HCT116 (cell line): ENCODE measurements around the gene TP53AIP1. TPM values are rescaled to one million over a fixed set of nuclear protein-coding genes. Genes with fewer than 3 reads are reported as not detected.

Experiments
- ATAC-seq: fragments of 200-7000 bp; cut with Tn5 transposase; 2 replicates; pipeline ENCODE4 v1.9.1; 2020; ENCODE audit warnings: mild to moderate bottlenecking, moderate library complexity
- BruUV-seq: library from RNA; stranded (reverse); fragments of 400-500 nt; replicated peaks from 2 replicates; lab custom pipeline; 2021; lab: Mats Ljungman, UMichigan
- CTCF ChIA-PET: fragments of 300-600 bp; sonication (Branson Sonifier 250); formaldehyde crosslinking; loops from one replicate; lab custom pipeline; 2021; ENCODE audit warnings: antibody characterized with exemption; lab: Charles Lee
- POLR2A ChIA-PET: fragments of 300-600, 350-600 bp; sonication (Branson Sonifier 250); formaldehyde crosslinking; loops from one replicate; lab custom pipeline; 2021; ENCODE audit warnings: antibody characterized with exemption; lab: Charles Lee
- RAD21 ChIA-PET, 2 experiments: fragments of 300-600 bp; sonication (Branson Sonifier 250); formaldehyde crosslinking; loops; one replicate each; lab custom pipeline; 2023; ENCODE audit warnings: low total read pairs in 2 of 2; ENCODE audit not compliant: uncharacterized antibody in 2 of 2, unreplicated experiment in 2 of 2, low non-redundant PET in 1 of 2; lab: Charles Lee
- DNase-seq: peaks from one replicate; pipeline ENCODE4 v3.0.0-alpha.2; 2010; ENCODE audit warnings: low read depth, low spot score
- H2AFZ ChIP-seq: fragments of 200-600 bp; shearing (Covaris generic), sonication (generic); 2 replicates; pipeline ENCODE4 v1.6.1; 2017; ENCODE audit warnings: low read depth, mixed run types, mixed read lengths, antibody characterized with exemption, low read length; ENCODE audit not compliant: poor library complexity, severe bottlenecking
- H3K27ac ChIP-seq: 2 replicates; pipeline ENCODE4 v1.5.1; 2012; ENCODE audit warnings: low read depth, low read length
- H3K27me3 ChIP-seq: fragments of 200-600 bp; sonication (generic); 2 replicates; pipeline ENCODE4 v1.6.1; 2016; ENCODE audit warnings: mixed run types, low read length, mixed read lengths; ENCODE audit not compliant: insufficient read depth
- H3K36me3 ChIP-seq, 2 experiments: fragments of 200-500 bp in 1 of 2; fragments of 200-600 bp in 1 of 2; sonication (Bioruptor generic) in 1 of 2; sonication (generic) in 1 of 2; 2 replicates each; pipeline versions ENCODE4 v1.5.1 to v1.6.1; 2014 to 2016; ENCODE audit warnings: low read length in 2 of 2, inconsistent platforms in 1 of 2, mixed read lengths in 1 of 2, mixed run types in 1 of 2; ENCODE audit not compliant: insufficient read depth in 2 of 2, control insufficient read depth in 1 of 2
- H3K4me1 ChIP-seq, 2 experiments: fragments of 200-600 bp in 1 of 2; sonication (generic) in 1 of 2; 2 replicates each; pipeline versions ENCODE4 v1.5.1 to v1.6.1; 2012 to 2017; ENCODE audit warnings: low read length in 2 of 2, inconsistent platforms in 1 of 2, mild to moderate bottlenecking in 1 of 2, mixed read lengths in 1 of 2, mixed run types in 1 of 2, moderate library complexity in 1 of 2; ENCODE audit not compliant: insufficient read depth in 2 of 2, control insufficient read depth in 1 of 2
- H3K4me2 ChIP-seq: fragments of 200-600 bp; sonication (generic); 2 replicates; pipeline ENCODE4 v1.6.1; 2017; ENCODE audit warnings: mixed run types, low read length, mixed read lengths
- H3K4me3 ChIP-seq, 2 experiments: fragments of 200-600 bp in 1 of 2; sonication (generic) in 1 of 2; replicated peaks in 1 of 2; 2 replicates each; pipeline ENCODE4 v1.5.1; 2011 to 2016; ENCODE audit warnings: low read length in 2 of 2, control low read depth in 1 of 2, low read depth in 1 of 2, mild to moderate bottlenecking in 1 of 2, mixed read lengths in 1 of 2, mixed run types in 1 of 2
- H3K79me2 ChIP-seq: fragments of 200-600 bp; sonication (generic); 2 replicates; pipeline ENCODE4 v1.6.1; 2017; ENCODE audit warnings: mild to moderate bottlenecking, mixed run types, low read length, moderate library complexity, mixed read lengths; ENCODE audit not compliant: insufficient read depth
- H3K9ac ChIP-seq: fragments of 200-600 bp; sonication (generic); 2 replicates; pipeline ENCODE4 v1.6.1; 2016; ENCODE audit warnings: low read length, mixed read lengths
- H3K9me2 ChIP-seq: fragments of 200-600 bp; sonication (generic), shearing (Covaris generic); 2 replicates; pipeline ENCODE4 v1.6.1; 2017; ENCODE audit warnings: mixed run types, mild to moderate bottlenecking, moderate library complexity; ENCODE audit not compliant: insufficient read depth
- H3K9me3 ChIP-seq, 2 experiments: fragments of 200-500 bp in 1 of 2; fragments of 200-600 bp in 1 of 2; sonication (Bioruptor generic) in 1 of 2; sonication (generic) in 1 of 2; 2 replicates each; pipeline ENCODE4 v1.6.1; 2014 to 2017; ENCODE audit warnings: low read length in 2 of 2, mixed read lengths in 2 of 2, inconsistent platforms in 1 of 2, low read depth in 1 of 2, mild to moderate bottlenecking in 1 of 2, mixed run types in 1 of 2, moderate library complexity in 1 of 2; ENCODE audit not compliant: control insufficient read depth in 1 of 2, insufficient read depth in 1 of 2
- H4K20me1 ChIP-seq: fragments of 200-600 bp; sonication (generic), shearing (Covaris generic); 2 replicates; pipeline ENCODE4 v1.6.1; 2017; ENCODE audit warnings: mixed run types, mild to moderate bottlenecking, moderate library complexity; ENCODE audit not compliant: insufficient read depth
- ATF3 ChIP-seq: IDR thresholded peaks from 2 replicates; pipeline ENCODE4 v1.6.1; 2012
- CEBPB ChIP-seq: IDR thresholded peaks from 2 replicates; pipeline ENCODE4 v1.6.1; 2012; ENCODE audit warnings: low read depth
- EGR1 ChIP-seq: IDR thresholded peaks from 2 replicates; pipeline ENCODE4 v1.6.1; 2012; ENCODE audit warnings: low read depth
- ELF1 ChIP-seq: IDR thresholded peaks from 2 replicates; pipeline ENCODE4 v1.6.1; 2012; ENCODE audit warnings: low read depth, borderline replicate concordance
- EZH2 ChIP-seq: fragments of 200-600 bp; sonication (generic); IDR thresholded peaks from 2 replicates; pipeline ENCODE4 v1.6.1; 2017; ENCODE audit warnings: antibody characterized with exemption, mixed run types
- EZH2phosphoT487 ChIP-seq: fragments of 200-600 bp; IDR thresholded peaks from 2 replicates; pipeline ENCODE4 v1.6.1; 2018; ENCODE audit warnings: antibody characterized with exemption, borderline replicate concordance
- FOSL1 ChIP-seq: IDR thresholded peaks from 2 replicates; pipeline ENCODE4 v1.6.1; 2012; ENCODE audit warnings: low read depth
- JUND ChIP-seq: IDR thresholded peaks from 2 replicates; pipeline ENCODE4 v1.6.1; 2012
- MAX ChIP-seq: IDR thresholded peaks from 2 replicates; pipeline ENCODE4 v1.6.1; 2012
- POLR2A ChIP-seq: IDR thresholded peaks from 2 replicates; pipeline ENCODE4 v1.7.0; 2011; ENCODE audit warnings: borderline replicate concordance; ENCODE audit not compliant: insufficient read depth, insufficient read length; ENCODE audit errors: extremely low read depth
- POLR2AphosphoS5 ChIP-seq: IDR thresholded peaks from 2 replicates; pipeline ENCODE4 v1.6.1; 2011; ENCODE audit warnings: mild to moderate bottlenecking, low read depth, low read length, moderate library complexity
- RAD21 ChIP-seq: IDR thresholded peaks from 2 replicates; pipeline ENCODE4 v1.6.1; 2012; ENCODE audit warnings: low read depth, mild to moderate bottlenecking
- REST ChIP-seq: IDR thresholded peaks from 2 replicates; pipeline ENCODE4 v1.6.1; 2012; ENCODE audit warnings: low read depth
- SIN3A ChIP-seq: IDR thresholded peaks from 2 replicates; pipeline ENCODE4 v1.6.1; 2012; ENCODE audit warnings: low read depth
- SP1 ChIP-seq: IDR thresholded peaks from 2 replicates; pipeline ENCODE4 v1.6.1; 2012; ENCODE audit warnings: low read depth
- TCF7L2 ChIP-seq: IDR thresholded peaks from 2 replicates; pipeline ENCODE4 v1.7.0; 2011; ENCODE audit warnings: borderline replicate concordance, inconsistent platforms; ENCODE audit not compliant: insufficient read depth, insufficient read length; ENCODE audit errors: extremely low read depth
- YY1 ChIP-seq: IDR thresholded peaks from 2 replicates; pipeline ENCODE4 v1.6.1; 2011; ENCODE audit warnings: low read length, low read depth, moderate library complexity, mild to moderate bottlenecking; ENCODE audit not compliant: insufficient replicate concordance; ENCODE audit errors: extremely low read depth
- ZFX ChIP-seq: fragments of 450-650 bp; IDR thresholded peaks from 2 replicates; pipeline ENCODE4 v1.6.1; 2017
- ZNF274 ChIP-seq: fragments of 200-500 bp; sonication (Bioruptor generic); IDR thresholded peaks from 2 replicates; pipeline ENCODE4 v1.6.1; 2014; ENCODE audit warnings: mild to moderate bottlenecking, low read depth, low read length, inconsistent platforms
- intact Hi-C: fragments of 100-400 bp; cut with micrococcal nuclease; formaldehyde crosslinking; loops from 2 replicates; pipeline ENCODE4 v1.10.0; 2022
- total RNA-seq: library from RNA; stranded (reverse); gene quantifications from one replicate; pipeline ENCODE4 v1.2.1, GENCODE V29; 2021; ENCODE audit not compliant: unreplicated experiment

The TP53AIP1 gene
- total RNA-seq, 1 experiment from 2014 or later: 0.15 TPM

GRCh38 chr11:128983023-128983422 lies 40.4 kb upstream of the TP53AIP1 start:
- no peaks in the 10 kb centered on the region for H3K79me2 ChIP-seq
- ChIA-PET POLR2A (no interaction called here), CTCF (no interaction called here), RAD21 (no interaction called here)
- no TSS peak for BruUV-seq
- no peak overlapping the region for H3K4me2 ChIP-seq
- TF ChIP-seq FOSL1: no peak
- no peak for TF ChIP-seq JUND
- TF ChIP-seq ATF3: no peak
- no peak for TF ChIP-seq RAD21
- TF ChIP-seq EGR1: no peak
- no peak for TF ChIP-seq SP1
- TF ChIP-seq EZH2phosphoT487: no peak
- no peak for TF ChIP-seq YY1
- TF ChIP-seq TCF7L2: no peak
- TF ChIP-seq REST: no peak
- TF ChIP-seq EZH2: no peak
- no peak for TF ChIP-seq POLR2AphosphoS5
- no peak for TF ChIP-seq POLR2A
- TF ChIP-seq CEBPB: no peak
- no peak for TF ChIP-seq ZFX
- TF ChIP-seq ZNF274: no peak
- no peak for TF ChIP-seq MAX
- TF ChIP-seq ELF1: no peak
- TF ChIP-seq SIN3A: no peak
- H4K20me1 ChIP-seq: no peaks in the 10 kb centered on the region
- no peak overlapping the region for H3K4me3 ChIP-seq
- no peaks in the 10 kb centered on the region for H3K9me3 ChIP-seq
- DNase-seq (no peak), ATAC-seq (no peak)
- H3K9me2 ChIP-seq: no peaks in the 10 kb centered on the region
- H2AFZ ChIP-seq: no peak overlapping the region
- intact Hi-C loops: loop anchor here (10.0 kb wide), 1 partner anchor 352 kb away; no protein-coding TSS in a partner anchor
- no peak overlapping the region for H3K9ac ChIP-seq
- H3K36me3 ChIP-seq: peaks cover 6 to 14% of the 10 kb centered on the region in 2 experiments; a peak in 1 of 4 replicates
- H3K4me1 ChIP-seq: no peaks in the 10 kb centered on the region
- H3K27ac ChIP-seq: no peak overlapping the region
- no peaks in the 10 kb centered on the region for H3K27me3 ChIP-seq
